HG02852 (cell line): ENCODE data around the gene PPP1R14D.

Experiments used
- ATAC-seq: cut with Tn5 transposase; IDR thresholded peaks from one replicate; pipeline ENCODE4 v1.9.1; 2021; ENCODE audit warnings: mild to moderate bottlenecking, moderate library complexity; ENCODE audit not compliant: unreplicated experiment

The PPP1R14D gene

GRCh38 chr15:40823572-40824343, 4.8 kb downstream of the PPP1R14D start:
- ATAC-seq: no peak

- ATAC-seq: no peak
Observed at GRCh38 chr15:40821195-40821594, 7.3 kb downstream of the PPP1R14D start.

- ATAC-seq: no peak
Observed at GRCh38 chr15:40819048-40819447, 9.5 kb downstream of the PPP1R14D start.

GRCh38 chr15:40815042-40815698, 13.3 kb downstream of the PPP1R14D start:
- no peak for ATAC-seq

GRCh38 chr15:40812721-40813425, 15.6 kb downstream of the PPP1R14D start:
- no peak for ATAC-seq

GRCh38 chr15:40808861-40809450, 19.6 kb downstream of the PPP1R14D start:
- no peak for ATAC-seq

- no peak for ATAC-seq
Observed at GRCh38 chr15:40807888-40808461, 20.5 kb downstream of the PPP1R14D start.

- ATAC-seq: peak; percentile 95
Observed at GRCh38 chr15:40807028-40807887, 21.2 kb downstream of the PPP1R14D start, which contains the start of the genes DNAJC17 and ZFYVE19. Gene DNAJC17 (minus strand): TSS chr15:40807473. CDS start chr15:40807446, 27 bp downstream. Gene ZFYVE19 (plus strand): TSS chr15:40807089. CDS start chr15:40807590, 501 bp downstream.

- no peak for ATAC-seq
Observed at GRCh38 chr15:40806672-40807027, 21.9 kb downstream of the PPP1R14D start.

GRCh38 chr15:40803688-40804087, 24.8 kb downstream of the PPP1R14D start:
- ATAC-seq: no peak

- no peak for ATAC-seq
Observed at GRCh38 chr15:40803076-40803475, 25.4 kb downstream of the PPP1R14D start.

GRCh38 chr15:40799523-40799922, 29.0 kb downstream of the PPP1R14D start:
- ATAC-seq: no peak

GRCh38 chr15:40796512-40796911, 32.0 kb downstream of the PPP1R14D start:
- ATAC-seq: no peak

GRCh38 chr15:40796041-40796440, 32.5 kb downstream of the PPP1R14D start:
- no peak for ATAC-seq

- ATAC-seq: no peak
Observed at GRCh38 chr15:40793216-40793989, 35.1 kb downstream of the PPP1R14D start.

GRCh38 chr15:40792394-40792793, 36.1 kb downstream of the PPP1R14D start:
- ATAC-seq: no peak

- no peak for ATAC-seq
Observed at GRCh38 chr15:40790718-40791117, 37.8 kb downstream of the PPP1R14D start.

GRCh38 chr15:40789999-40790398, 38.5 kb downstream of the PPP1R14D start:
- ATAC-seq: no peak

GRCh38 chr15:40789119-40789518, 39.4 kb downstream of the PPP1R14D start:
- no peak for ATAC-seq
